ENCODE results near the gene FPR1.

FPR1 gene

GRCh38 chr19:51710163-51710562 lies 41.5 kb downstream of the FPR1 start:
- TF ChIP-seq, protein P1, sequence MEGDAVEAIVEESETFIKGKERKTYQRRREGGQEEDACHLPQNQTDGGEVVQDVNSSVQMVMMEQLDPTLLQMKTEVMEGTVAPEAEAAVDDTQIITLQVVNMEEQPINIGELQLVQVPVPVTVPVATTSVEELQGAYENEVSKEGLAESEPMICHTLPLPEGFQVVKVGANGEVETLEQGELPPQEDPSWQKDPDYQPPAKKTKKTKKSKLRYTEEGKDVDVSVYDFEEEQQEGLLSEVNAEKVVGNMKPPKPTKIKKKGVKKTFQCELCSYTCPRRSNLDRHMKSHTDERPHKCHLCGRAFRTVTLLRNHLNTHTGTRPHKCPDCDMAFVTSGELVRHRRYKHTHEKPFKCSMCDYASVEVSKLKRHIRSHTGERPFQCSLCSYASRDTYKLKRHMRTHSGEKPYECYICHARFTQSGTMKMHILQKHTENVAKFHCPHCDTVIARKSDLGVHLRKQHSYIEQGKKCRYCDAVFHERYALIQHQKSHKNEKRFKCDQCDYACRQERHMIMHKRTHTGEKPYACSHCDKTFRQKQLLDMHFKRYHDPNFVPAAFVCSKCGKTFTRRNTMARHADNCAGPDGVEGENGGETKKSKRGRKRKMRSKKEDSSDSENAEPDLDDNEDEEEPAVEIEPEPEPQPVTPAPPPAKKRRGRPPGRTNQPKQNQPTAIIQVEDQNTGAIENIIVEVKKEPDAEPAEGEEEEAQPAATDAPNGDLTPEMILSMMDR (IDR thresholded peaks at IDR 0.05; ENCODE audit: extremely low read depth, insufficient read depth, missing control alignments) = no peak
- DNase-seq (ENCODE audit: low spot score) = no peak
- in situ Hi-C loops (cut with MboI; ENCODE audit: low pct_unique_long_range_greater_than_20kb, low sequenced_read_pairs, unreplicated experiment) = no loop called here

- TF ChIP-seq, protein P1 (IDR thresholded peaks at IDR 0.05; ENCODE audit: extremely low read depth, insufficient read depth, missing control alignments) = no peak
- DNase-seq (ENCODE audit: low spot score) = no peak
- in situ Hi-C loops (cut with MboI; ENCODE audit: low pct_unique_long_range_greater_than_20kb, low sequenced_read_pairs, unreplicated experiment) = no loop called here
Measured at GRCh38 chr19:51709575-51709974, 42.1 kb downstream of the FPR1 start.

GRCh38 chr19:51708811-51709210 lies 42.9 kb downstream of the FPR1 start:
- DNase-seq (ENCODE audit: low spot score) = no peak
- TF ChIP-seq, protein P1 (IDR thresholded peaks at IDR 0.05; ENCODE audit: extremely low read depth, insufficient read depth, missing control alignments) = no peak
- in situ Hi-C loops (cut with MboI; ENCODE audit: low pct_unique_long_range_greater_than_20kb, low sequenced_read_pairs, unreplicated experiment) = no loop called here

DNA sequence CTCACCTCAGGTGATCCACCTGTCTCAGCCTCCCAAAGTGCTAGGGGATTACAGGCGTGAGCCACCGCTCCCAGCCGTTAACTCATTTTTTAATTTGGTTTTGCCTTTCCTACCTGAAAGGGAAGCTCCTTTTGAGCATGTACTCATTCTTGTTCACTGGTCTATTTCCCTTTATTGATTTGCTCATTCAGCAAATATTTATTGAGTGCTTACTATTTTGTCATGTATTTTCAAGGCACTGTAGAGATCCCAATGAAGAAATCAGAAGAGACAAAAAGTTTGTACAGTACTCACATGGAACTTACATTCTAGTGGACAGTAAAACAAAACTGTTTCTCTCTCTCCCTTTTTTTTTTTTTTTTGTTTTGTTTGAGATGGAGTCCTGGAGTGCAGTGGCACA lies 44.8 kb downstream of the FPR1 start:
- no peak for DNase-seq (ENCODE audit: low spot score)
- in situ Hi-C loops (cut with MboI; ENCODE audit: low pct_unique_long_range_greater_than_20kb, low sequenced_read_pairs, unreplicated experiment) = no loop called here
- TF ChIP-seq, protein P1 (IDR thresholded peaks at IDR 0.05; ENCODE audit: extremely low read depth, insufficient read depth, missing control alignments) = no peak

DNA sequence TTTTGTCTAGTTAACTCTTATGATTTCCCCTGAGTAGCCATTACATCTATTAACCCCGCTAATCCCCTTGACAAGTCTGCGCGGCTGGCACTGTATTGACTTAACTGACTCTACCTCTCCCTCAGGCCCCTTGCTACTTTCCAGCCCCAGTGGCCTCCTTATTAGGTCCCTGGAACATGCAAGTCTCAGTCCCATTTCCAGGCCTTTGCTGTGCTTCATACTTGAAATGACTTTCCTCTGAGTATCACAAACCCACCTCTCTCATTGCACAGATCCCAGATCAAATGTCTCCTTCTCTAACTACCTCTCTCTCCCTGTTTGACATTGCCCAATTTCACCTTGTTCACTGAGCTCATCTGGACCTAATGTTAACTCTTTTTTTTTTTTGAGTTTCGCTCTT lies 45.4 kb downstream of the FPR1 start:
- no peak for DNase-seq (ENCODE audit: low spot score)
- TF ChIP-seq, protein P1 (IDR thresholded peaks at IDR 0.05; ENCODE audit: extremely low read depth, insufficient read depth, missing control alignments) = no peak
- in situ Hi-C loops (cut with MboI; ENCODE audit: low pct_unique_long_range_greater_than_20kb, low sequenced_read_pairs, unreplicated experiment) = no loop called here

- in situ Hi-C loops (cut with MboI; ENCODE audit: low pct_unique_long_range_greater_than_20kb, low sequenced_read_pairs, unreplicated experiment) = no loop called here
- TF ChIP-seq, protein P1 (IDR thresholded peaks at IDR 0.05; ENCODE audit: extremely low read depth, insufficient read depth, missing control alignments) = no peak
- DNase-seq (ENCODE audit: low spot score) = no peak
Measured at GRCh38 chr19:51704626-51705025, 47.1 kb downstream of the FPR1 start.

Data from GM13977 (cell line).